DOHH2 (cell line): ENCODE results near the gene DYNC2LI1.

Experiments
- H3F3A ChIP-seq: fragments of 200-600 bp; sonication (generic), shearing (Covaris generic); 2 replicates; pipeline ENCODE4 v1.6.0; 2016; ENCODE audit warnings: antibody characterized with exemption, mild to moderate bottlenecking; ENCODE audit not compliant: control insufficient read depth, insufficient read depth
- H3K27ac ChIP-seq: fragments of 200-600 bp; sonication (generic); 2 replicates; pipeline ENCODE4 v1.5.1; 2014; ENCODE audit warnings: low read depth, mild to moderate bottlenecking, low read length, moderate library complexity
- H3K27me3 ChIP-seq: fragments of 200-600 bp; sonication (generic); 2 replicates; pipeline ENCODE4 v1.6.1; 2014; ENCODE audit warnings: mild to moderate bottlenecking, low read length, mixed read lengths; ENCODE audit not compliant: control insufficient read depth
- H3K36me3 ChIP-seq: fragments of 200-600 bp; sonication (generic); 2 replicates; pipeline ENCODE4 v1.6.1; 2014; ENCODE audit warnings: mild to moderate bottlenecking, low read length, moderate library complexity, mixed read lengths; ENCODE audit not compliant: control insufficient read depth
- H3K4me1 ChIP-seq: fragments of 200-600 bp; sonication (generic); 2 replicates; pipeline ENCODE4 v1.6.1; 2014; ENCODE audit warnings: mild to moderate bottlenecking, low read length, mixed read lengths; ENCODE audit not compliant: control insufficient read depth
- H3K4me2 ChIP-seq: fragments of 200-600 bp; sonication (generic); 2 replicates; pipeline ENCODE4 v1.6.0; 2014; ENCODE audit warnings: mild to moderate bottlenecking, low read length, moderate library complexity
- H3K4me3 ChIP-seq: fragments of 200-600 bp; sonication (generic); 2 replicates; pipeline ENCODE4 v1.5.1; 2014; ENCODE audit warnings: mild to moderate bottlenecking, low read length, mixed read lengths
- H3K79me2 ChIP-seq: fragments of 200-600 bp; sonication (generic); 2 replicates; pipeline ENCODE4 v1.6.1; 2014; ENCODE audit warnings: mild to moderate bottlenecking, low read length, mixed read lengths; ENCODE audit not compliant: control insufficient read depth
- H3K9me2 ChIP-seq: fragments of 200-600 bp; sonication (generic); replicated peaks from 2 replicates; pipeline ENCODE4 v1.6.1; 2014; ENCODE audit warnings: mild to moderate bottlenecking, low read length, mixed read lengths; ENCODE audit not compliant: control insufficient read depth
- H3K9me3 ChIP-seq: fragments of 200-600 bp; sonication (generic); 2 replicates; pipeline ENCODE4 v1.6.1; 2014; ENCODE audit warnings: antibody characterized with exemption, low read length, mixed read lengths; ENCODE audit not compliant: control insufficient read depth, insufficient read depth
- H4K20me1 ChIP-seq: fragments of 200-600 bp; sonication (generic); 2 replicates; pipeline ENCODE4 v1.6.0; 2014; ENCODE audit warnings: low read depth, mild to moderate bottlenecking, antibody characterized with exemption, low read length, moderate library complexity; ENCODE audit not compliant: control insufficient read depth, insufficient read depth
- EZH2phosphoT487 ChIP-seq: fragments of 200-600 bp; sonication (generic); IDR thresholded peaks from 2 replicates; pipeline ENCODE4 v1.6.1; 2017; ENCODE audit warnings: borderline replicate concordance, mild to moderate bottlenecking, antibody characterized with exemption, low read length, moderate library complexity, mixed read lengths
- TF ChIP-seq, protein P1 (sequence below): fragments of 200-600 bp; sonication (generic); IDR thresholded peaks from one replicate; pipeline ENCODE4 v1.5.1; 2014; ENCODE audit warnings: antibody characterized with exemption, mild to moderate bottlenecking, low read depth, low read length; ENCODE audit not compliant: poor library complexity, severe bottlenecking

Gene DYNC2LI1

DNA sequence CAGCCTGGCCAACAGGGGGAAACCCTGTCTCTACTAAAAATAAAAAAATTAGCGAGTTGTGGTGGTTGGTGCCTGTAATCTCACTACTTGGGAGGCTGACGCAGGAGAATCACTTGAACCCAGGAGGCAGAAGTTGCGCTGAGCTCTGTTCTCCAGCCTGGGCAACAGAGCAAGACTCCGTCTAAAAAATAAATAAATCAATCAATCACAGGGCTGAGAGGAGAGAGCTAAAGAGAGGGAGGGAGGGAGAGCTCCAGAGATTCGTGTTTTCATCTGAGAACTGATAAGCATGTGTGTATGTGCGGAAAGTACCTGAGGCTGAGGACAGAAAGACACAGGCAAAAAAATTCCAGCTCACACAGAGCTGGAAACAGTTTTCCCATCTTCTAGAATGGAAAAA lies 37.2 kb upstream of the DYNC2LI1 start:
- Histone ChIP-seq H3K79me2 (no peaks in the 10 kb centered on the region), H3K4me1 (no peaks in the 10 kb centered on the region), H3K4me3 (no peak overlapping the region), H3K36me3 (no peaks in the 10 kb centered on the region), H3K27me3 (peaks cover 3% of the 10 kb centered on the region; the same call in 1 of the 2 replicates), H3K4me2 (no peak overlapping the region), H4K20me1 (no peaks in the 10 kb centered on the region), H3F3A (no peaks in the 10 kb centered on the region), H3K9me3 (no peaks in the 10 kb centered on the region), H3K27ac (no peak overlapping the region), H3K9me2 (no peaks in the 10 kb centered on the region)
- TF ChIP-seq EZH2phosphoT487 = no peak
- TF ChIP-seq, protein P1, sequence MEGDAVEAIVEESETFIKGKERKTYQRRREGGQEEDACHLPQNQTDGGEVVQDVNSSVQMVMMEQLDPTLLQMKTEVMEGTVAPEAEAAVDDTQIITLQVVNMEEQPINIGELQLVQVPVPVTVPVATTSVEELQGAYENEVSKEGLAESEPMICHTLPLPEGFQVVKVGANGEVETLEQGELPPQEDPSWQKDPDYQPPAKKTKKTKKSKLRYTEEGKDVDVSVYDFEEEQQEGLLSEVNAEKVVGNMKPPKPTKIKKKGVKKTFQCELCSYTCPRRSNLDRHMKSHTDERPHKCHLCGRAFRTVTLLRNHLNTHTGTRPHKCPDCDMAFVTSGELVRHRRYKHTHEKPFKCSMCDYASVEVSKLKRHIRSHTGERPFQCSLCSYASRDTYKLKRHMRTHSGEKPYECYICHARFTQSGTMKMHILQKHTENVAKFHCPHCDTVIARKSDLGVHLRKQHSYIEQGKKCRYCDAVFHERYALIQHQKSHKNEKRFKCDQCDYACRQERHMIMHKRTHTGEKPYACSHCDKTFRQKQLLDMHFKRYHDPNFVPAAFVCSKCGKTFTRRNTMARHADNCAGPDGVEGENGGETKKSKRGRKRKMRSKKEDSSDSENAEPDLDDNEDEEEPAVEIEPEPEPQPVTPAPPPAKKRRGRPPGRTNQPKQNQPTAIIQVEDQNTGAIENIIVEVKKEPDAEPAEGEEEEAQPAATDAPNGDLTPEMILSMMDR = no peak

DNA sequence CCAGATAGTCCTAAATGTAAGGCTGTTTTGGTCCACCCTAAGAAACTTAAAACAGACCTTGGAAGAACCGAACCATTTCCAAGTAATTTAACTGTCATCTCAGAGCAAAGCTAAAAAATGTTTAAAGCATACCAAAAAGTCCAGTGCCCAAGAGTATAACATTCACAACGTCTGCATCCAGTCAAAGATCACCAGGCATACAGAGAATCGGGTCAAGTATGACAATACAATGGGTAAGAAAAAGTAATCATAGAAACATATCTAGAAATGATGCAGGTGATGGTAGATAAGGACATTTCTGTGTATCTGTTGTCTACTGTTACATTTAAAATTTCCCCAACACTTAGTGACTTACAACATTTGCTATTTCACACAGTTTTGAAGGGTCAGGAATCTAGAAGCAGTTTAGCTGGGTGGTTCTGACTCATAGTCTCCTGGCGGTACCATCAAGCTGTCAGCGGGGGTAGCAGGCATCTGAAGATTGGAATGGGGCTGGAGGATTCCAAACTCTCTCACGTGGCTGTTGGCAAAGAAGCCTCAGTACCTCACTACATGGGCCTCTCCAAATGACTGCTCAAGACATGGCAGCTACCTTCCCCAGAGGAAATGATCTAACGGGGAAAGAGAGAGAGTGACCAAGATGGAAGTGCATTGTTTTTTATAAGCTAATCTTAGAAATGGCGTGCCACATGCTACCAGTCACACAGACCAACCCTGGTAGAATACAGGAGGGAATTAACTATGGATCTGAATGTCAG lies 36.6 kb upstream of the DYNC2LI1 start:
- TF ChIP-seq, protein P1 = no peak
- no peak for TF ChIP-seq EZH2phosphoT487
- no peaks in the 10 kb centered on the region for H3K36me3 ChIP-seq
- H3K4me2 ChIP-seq = no peak overlapping the region
- H4K20me1 ChIP-seq = no peaks in the 10 kb centered on the region
- no peaks in the 10 kb centered on the region for H3K79me2 ChIP-seq
- no peaks in the 10 kb centered on the region for H3K9me3 ChIP-seq
- no peaks in the 10 kb centered on the region for H3F3A ChIP-seq
- peaks cover 3% of the 10 kb centered on the region; the same call in 1 of the 2 replicates for H3K27me3 ChIP-seq
- H3K4me1 ChIP-seq = no peaks in the 10 kb centered on the region
- H3K9me2 ChIP-seq = no peaks in the 10 kb centered on the region
- H3K27ac ChIP-seq = no peak overlapping the region
- H3K4me3 ChIP-seq = no peak overlapping the region

DNA sequence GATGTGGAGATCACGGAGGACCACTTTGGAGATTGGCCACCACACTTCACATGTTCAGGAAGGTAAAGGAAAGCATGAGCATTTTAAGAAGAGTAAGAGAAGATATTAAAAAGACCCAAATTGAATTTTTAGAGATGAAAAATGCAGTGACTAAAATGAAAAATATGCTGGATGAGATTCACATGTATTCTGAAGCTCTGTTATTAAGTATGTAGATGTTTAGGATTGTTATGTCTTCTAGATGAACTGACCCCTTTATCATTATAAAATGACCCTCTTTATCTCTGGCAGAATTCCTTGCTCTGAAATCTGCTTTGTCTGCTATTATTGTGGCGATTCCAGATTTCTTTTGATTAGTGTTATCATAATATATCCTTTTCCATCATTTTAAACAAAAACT lies 36.0 kb upstream of the DYNC2LI1 start:
- Histone ChIP-seq H3K27me3 (peaks cover 3% of the 10 kb centered on the region; the same call in 1 of the 2 replicates), H3K4me1 (no peaks in the 10 kb centered on the region), H4K20me1 (no peaks in the 10 kb centered on the region), H3K36me3 (no peaks in the 10 kb centered on the region), H3K4me3 (no peak overlapping the region), H3K27ac (no peak overlapping the region), H3K79me2 (no peaks in the 10 kb centered on the region), H3K4me2 (no peak overlapping the region), H3F3A (no peaks in the 10 kb centered on the region), H3K9me3 (no peaks in the 10 kb centered on the region), H3K9me2 (no peaks in the 10 kb centered on the region)
- TF ChIP-seq, protein P1 = no peak
- no peak for TF ChIP-seq EZH2phosphoT487
